CD4-positive, alpha-beta T cell treated with Interleukin-21 for 1 hour (primary cell): Measurements from ENCODE around the gene ARHGAP15.

ENCODE experiments used
- DNase-seq: peaks from one replicate; pipeline ENCODE4 v3.0.0-alpha.2; 2020

Gene ARHGAP15

GRCh38 chr2:143674051-143674450 lies 544.8 kb downstream of the ARHGAP15 start:
- no peak for DNase-seq

GRCh38 chr2:143675021-143675420 lies 545.8 kb downstream of the ARHGAP15 start:
- DNase-seq = no peak

DNA sequence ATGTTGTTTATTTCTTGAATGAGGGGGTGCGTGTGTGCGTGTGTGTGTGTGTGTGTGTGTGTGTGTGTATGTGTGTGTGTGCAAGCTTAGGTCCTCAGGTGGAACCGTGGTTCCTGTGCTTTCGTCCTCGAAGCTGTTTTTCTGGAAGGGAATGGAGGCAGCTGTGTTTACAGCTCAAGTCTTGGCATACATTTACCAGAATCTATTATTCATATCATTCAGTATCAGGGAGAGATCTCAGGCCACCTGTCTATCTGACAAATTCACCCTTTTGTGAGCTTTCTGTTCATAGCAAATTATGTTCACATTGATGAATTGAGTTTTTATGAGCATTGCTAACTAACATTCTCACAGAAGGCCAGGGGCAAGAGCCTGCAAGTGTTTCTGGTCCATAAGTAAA lies 550.4 kb downstream of the ARHGAP15 start:
- DNase-seq = no peak

- no peak for DNase-seq
These were observed 551.7 kb downstream of the ARHGAP15 start for GRCh38 chr2:143680885-143681405.

GRCh38 chr2:143682436-143683055 lies 553.3 kb downstream of the ARHGAP15 start:
- DNase-seq = no peak

DNA sequence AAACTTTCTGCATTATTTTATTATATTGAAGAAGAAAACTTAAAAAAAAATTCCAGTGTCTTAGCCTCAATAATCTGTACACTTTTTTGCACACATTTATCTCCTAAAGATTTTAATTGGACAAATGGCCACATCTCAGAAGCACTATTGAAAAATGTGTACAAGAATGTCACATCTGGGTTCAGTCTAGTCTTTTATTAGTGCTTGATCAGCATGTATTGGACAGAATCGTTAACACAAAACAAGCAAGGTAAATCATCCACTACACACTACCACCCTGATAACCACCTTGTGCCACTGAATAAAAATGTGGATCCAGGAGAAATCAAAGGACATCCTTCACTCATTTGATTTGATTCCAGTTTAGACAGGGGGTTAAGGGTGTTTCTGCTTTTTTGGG lies 554.8 kb downstream of the ARHGAP15 start:
- no peak for DNase-seq

- no peak for DNase-seq
These were observed 555.5 kb downstream of the ARHGAP15 start for GRCh38 chr2:143684551-143685320.

GRCh38 chr2:143685421-143686078 lies 556.3 kb downstream of the ARHGAP15 start:
- no peak for DNase-seq

DNA sequence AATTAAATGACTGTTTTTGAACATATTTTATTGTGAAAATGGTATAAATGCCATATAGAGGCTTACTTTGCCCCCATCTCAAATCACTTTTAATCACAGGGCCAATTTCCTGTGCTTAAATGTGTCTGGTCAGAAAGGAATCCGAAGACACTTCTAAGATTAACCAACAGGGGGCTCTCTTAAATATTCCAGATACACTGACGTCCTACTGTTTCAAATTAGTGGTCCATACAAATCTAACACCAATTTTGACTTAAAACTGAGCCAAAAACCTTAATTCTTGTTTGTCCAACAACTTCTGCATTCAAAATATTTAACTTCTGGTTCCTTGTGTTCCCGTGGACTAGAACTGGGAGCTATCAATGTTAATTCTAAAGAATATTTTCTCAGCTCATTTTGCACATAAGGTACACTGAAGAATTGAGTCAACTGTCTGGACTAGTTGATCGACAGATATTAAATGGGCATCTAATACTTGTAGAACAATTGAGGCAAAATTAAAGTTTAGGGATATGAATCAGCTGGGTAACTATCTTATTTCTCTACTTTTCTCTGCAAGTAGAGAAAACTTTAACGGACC lies 557.5 kb downstream of the ARHGAP15 start:
- peak; percentile 25 for DNase-seq

- no peak for DNase-seq
These were observed 559.0 kb downstream of the ARHGAP15 start for GRCh38 chr2:143688248-143688647.

- no peak for DNase-seq
These were observed 559.6 kb downstream of the ARHGAP15 start for GRCh38 chr2:143688815-143689214.

DNA sequence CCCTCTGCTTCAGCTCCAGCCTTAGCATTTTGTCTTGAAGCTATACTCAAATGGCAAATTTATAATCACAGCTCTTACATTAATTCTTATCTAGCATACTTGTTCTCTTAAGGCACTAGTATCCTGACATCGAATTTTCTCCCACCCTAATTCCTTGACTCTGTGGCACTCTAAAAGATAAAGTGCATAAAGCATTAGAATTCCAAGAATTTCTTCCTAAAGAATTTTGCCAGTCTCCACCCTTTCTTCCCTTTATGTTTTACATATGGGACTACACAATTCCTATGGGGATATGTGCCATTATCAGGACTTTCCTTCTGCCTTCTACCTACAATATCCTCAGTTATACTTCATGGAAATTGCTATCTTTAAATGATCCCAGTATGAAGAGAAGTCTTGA lies 560.3 kb downstream of the ARHGAP15 start:
- no peak for DNase-seq

DNA sequence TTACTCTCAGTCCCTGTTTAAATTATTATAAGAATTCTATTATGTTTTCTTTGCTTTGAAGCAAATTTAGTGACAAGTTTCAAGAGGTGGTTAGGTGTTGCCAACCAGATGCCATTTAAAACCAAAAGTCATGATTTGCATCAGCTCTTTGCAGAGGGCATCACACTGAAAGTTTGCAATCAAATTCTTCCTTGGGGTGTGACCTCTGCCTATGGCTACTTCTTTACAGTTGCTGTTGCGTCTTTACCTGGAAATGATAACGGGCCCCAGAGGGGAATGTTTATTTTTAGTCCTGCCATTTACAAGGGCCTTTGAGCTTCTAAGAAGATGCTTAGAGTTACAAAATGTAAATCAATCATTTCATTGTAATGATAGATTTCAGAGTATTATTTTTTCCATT lies 561.0 kb downstream of the ARHGAP15 start:
- DNase-seq = no peak

DNA sequence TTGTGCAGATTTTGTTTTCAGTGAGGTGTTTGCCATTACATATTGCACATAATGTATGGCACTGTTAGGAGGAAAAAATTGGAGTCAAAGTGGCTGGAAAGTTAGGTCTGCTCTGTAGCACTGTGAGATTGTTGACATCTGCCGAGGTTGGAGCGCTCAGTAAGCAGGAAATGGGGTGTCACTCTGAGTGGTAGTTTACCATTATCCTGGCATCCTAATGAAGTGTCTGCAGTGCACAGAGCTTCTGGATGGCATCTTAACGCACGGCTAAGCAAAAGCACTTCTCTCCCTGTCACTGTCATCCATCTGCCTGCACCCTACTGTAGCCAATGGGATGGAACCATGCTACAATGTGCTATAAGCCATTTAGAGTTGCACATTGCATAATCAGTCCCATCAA lies 561.9 kb downstream of the ARHGAP15 start:
- no peak for DNase-seq

DNA sequence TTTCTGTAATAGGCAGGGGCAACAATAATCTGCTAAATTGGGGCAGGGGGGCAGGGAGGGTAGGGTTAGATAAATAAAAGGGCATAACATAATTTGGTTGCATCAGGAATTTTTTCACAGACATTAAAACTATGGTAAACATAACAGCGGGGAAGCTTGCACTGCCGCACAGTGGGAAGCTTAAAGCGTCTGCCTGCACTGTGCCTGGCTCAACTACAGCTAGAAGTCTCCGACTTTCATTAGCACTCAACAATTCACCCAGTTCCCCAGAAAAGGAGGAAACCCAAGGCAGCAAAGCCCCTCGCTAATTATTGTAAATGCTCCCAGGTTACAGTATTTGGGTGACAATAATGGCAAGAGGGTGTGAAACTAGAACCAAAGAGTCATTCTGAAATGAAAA lies 562.9 kb downstream of the ARHGAP15 start:
- DNase-seq = no peak

DNA sequence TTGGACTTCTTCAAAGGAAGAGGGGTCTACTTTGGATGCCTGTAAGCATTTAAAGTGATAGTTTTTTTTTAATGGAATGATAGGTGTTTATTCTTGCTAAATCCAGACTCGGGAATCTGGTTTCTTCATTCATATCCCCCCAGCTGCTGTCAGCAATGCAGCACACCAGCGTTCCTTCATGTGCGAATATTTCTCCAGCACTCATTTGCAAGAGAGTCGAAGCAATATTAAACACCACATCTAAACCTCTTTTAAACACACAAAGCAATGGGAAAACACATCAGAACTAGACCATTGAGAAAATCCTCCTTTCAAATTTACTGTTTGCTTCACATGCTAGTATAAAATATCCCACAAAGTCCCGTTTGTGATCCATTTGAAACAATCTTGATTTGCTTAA lies 563.7 kb downstream of the ARHGAP15 start:
- DNase-seq = no peak

DNA sequence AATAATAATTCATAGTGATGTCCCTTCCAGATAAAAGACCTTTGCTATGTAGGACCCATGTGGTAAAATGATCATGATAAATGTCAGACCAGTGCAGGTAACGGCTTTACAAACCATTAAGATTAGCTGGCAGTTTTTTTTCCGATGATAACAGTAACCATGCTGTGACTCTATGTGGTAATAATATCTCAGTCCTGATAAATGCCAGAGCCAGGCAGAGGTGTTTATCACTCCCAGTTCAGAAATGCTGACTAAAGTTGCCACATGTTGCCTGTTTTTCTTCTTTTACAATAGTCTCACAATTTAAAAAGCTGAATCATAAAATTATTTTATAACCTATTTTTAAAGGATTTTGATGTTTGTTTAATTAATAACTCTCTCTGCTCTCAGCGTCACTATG lies 565.1 kb downstream of the ARHGAP15 start:
- no peak for DNase-seq

- DNase-seq = no peak
These were observed 567.4 kb downstream of the ARHGAP15 start for GRCh38 chr2:143696651-143697050.

DNA sequence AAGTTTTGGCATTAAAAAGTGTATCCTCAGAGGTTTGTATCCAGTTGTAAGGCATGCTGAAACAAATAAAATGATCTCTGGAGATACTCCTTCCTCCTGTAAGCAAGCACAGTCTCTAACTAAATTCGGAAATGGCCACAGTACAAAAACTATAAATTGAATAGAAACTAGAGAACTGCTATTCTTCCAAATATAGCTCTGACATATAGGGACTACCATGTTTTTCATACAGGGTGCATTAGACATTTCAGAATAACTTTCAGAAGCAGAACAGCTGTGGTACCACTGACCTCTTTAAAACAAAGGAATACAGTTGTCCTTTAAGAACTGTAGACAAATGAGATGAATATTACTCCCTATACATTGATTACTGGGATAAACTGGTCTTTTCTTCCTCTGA lies 568.5 kb downstream of the ARHGAP15 start:
- DNase-seq = no peak

DNA sequence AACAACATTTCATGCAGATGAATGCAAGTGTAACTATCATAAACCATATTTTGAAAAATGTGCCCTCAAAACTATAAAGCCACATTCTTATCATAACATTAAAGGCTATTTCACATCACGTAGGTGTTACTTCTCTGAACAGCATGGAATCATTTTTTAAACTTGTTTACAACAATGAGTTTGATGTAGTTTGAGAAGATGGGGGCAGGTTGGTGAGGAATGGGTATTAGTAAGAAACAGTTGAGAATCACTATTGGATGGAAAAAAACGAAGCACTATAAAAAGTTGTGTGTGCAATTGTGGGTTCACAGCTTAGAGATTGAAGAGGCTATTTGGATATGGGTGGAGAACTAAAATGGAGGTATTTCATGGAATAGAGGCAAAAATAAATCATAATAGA lies 569.1 kb downstream of the ARHGAP15 start:
- no peak for DNase-seq

DNA sequence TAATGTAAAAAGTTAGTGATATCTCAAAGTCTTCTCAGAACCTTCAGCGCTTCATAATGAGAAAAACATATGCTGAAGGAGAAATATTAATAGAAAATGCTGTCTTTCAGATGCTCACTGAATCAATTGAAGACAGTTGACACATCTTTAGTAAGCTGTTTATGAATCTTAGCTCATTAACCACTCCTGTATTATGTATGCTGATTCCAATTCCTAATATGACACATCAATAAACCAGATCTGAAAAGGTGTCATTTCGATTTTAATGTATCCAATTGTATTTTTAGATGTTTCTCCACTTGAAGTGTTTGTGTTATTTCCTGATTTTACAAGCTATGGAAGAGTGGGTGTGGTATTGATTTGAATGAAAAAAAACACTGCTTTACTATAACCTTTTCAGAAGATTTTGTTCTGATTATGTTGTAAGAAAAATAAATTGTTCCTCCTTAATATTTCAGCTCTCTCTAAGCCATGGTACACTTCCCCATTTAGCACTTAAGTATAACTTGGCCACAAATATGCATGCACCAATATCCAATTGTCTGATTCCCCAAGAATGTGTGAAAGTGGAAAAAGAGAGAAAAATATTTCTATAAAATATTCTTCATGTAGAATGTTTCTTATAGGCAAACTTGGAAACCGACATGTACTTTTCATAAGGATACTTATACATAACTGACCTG lies 569.8 kb downstream of the ARHGAP15 start:
- no peak for DNase-seq

GRCh38 chr2:143700865-143701264 lies 571.6 kb downstream of the ARHGAP15 start:
- no peak for DNase-seq

DNA sequence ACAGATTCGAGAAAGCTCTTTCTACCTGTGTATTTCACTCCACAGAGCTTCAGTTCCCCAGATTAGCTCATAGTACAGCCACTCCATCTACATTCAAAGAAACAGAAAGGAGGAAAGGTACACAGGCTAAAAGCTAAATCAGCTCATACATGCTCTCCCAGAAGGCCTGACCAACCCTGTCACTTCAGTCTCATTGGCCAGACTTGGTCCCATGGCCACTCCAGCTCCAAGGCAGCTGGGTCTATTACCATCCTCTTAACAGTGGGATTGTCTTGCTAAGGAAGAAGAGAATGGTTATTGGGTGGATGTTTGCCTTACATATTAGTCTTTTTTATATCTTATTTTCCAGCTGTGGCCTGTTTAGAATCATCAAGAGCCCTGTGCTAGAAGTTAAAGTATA lies 572.6 kb downstream of the ARHGAP15 start:
- DNase-seq = no peak
